HepG2 (cell line): Measurements from ENCODE around the gene STX7. TPM values are rescaled to one million over a fixed set of nuclear protein-coding genes. Genes with fewer than 3 reads are reported as not detected.

ENCODE experiments used
- ATAC-seq: fragments of 200-7000 bp; cut with Tn5 transposase; 3 replicates; pipeline ENCODE4 v1.9.1; 2020; ENCODE audit warnings: mild to moderate bottlenecking, moderate library complexity
- BruUV-seq: library from RNA; stranded (reverse); fragments of 400-500 nt; replicated peaks from 2 replicates; lab custom pipeline; 2021; lab: Mats Ljungman, UMichigan
- CTCF ChIA-PET: fragments of 300-600 bp; formaldehyde crosslinking; extraction: SDS; loops from one replicate; lab custom pipeline; 2021; ENCODE audit warnings: low total read pairs, inconsistent platforms, low intra/inter-chr PET ratio; lab: Yijun Ruan, JAX
- POLR2A ChIA-PET: fragments of 350-600 bp; sonication (Branson Sonifier 250); formaldehyde crosslinking; loops from one replicate; lab custom pipeline; 2020; ENCODE audit warnings: antibody characterized with exemption, inconsistent platforms; lab: Yijun Ruan, JAX
- DNase-seq: peaks from one replicate; pipeline ENCODE4 v3.0.0-alpha.2; 2015; ENCODE audit warnings: low spot score
- FAIRE-seq: peaks from 3 replicates; lab custom pipeline; 2011; peaks lifted over from hg19 to GRCh38; lab: Jason Lieb, UNC
- H2AFZ ChIP-seq: one replicate; pipeline ENCODE4 v1.6.1; 2011; ENCODE audit warnings: low read length, inconsistent platforms
- H3K27ac ChIP-seq: fragments of 300-600 bp; 3 replicates; pipeline ENCODE4 v1.8.0; 2011; ENCODE audit warnings: mixed run types, mild to moderate bottlenecking, mixed read lengths, low read length, inconsistent platforms; ENCODE audit not compliant: insufficient read depth; ENCODE audit errors: extremely low read length
- H3K27me3 ChIP-seq, 2 experiments: fragments of 200-600 bp in 1 of 2; 2 replicates in 1 of 2; 3 replicates in 1 of 2; pipeline versions ENCODE4 v1.6.0 to v1.8.0; 2011; ENCODE audit warnings: low read length in 2 of 2, mild to moderate bottlenecking in 2 of 2, moderate library complexity in 2 of 2, inconsistent platforms in 1 of 2; ENCODE audit not compliant: insufficient read depth in 2 of 2, control insufficient read depth in 1 of 2
- H3K36me3 ChIP-seq, 2 experiments: fragments of 200-600 bp in 1 of 2; replicated peaks in 1 of 2; 2 replicates in 1 of 2; 3 replicates in 1 of 2; pipeline versions ENCODE4 v1.5.1 to v1.8.0; 2011; ENCODE audit warnings: low read length in 2 of 2, inconsistent platforms in 1 of 2; ENCODE audit not compliant: insufficient read depth in 2 of 2, control insufficient read depth in 1 of 2
- H3K4me1 ChIP-seq: 2 replicates; pipeline ENCODE4 v1.5.1; 2012; ENCODE audit warnings: low read length, inconsistent platforms; ENCODE audit not compliant: insufficient read depth
- H3K4me2 ChIP-seq: 2 replicates; pipeline ENCODE4 v1.6.0; 2011; ENCODE audit warnings: low read depth, low read length, inconsistent platforms
- H3K4me3 ChIP-seq, 3 experiments: fragments of 200-600 bp in 1 of 3; sonication (generic), shearing (Covaris generic) in 1 of 3; replicated peaks in 1 of 3; 2 replicates each; pipeline ENCODE4 v1.5.1; 2011 to 2016; ENCODE audit warnings: low read length in 3 of 3, inconsistent platforms in 2 of 3, low read depth in 2 of 3, mild to moderate bottlenecking in 2 of 3, control low read depth in 1 of 3, mixed read lengths in 1 of 3; ENCODE audit not compliant: insufficient read depth in 1 of 3
- H3K79me2 ChIP-seq: one replicate; pipeline ENCODE4 v1.6.1; 2011; ENCODE audit warnings: low read length, inconsistent platforms; ENCODE audit not compliant: insufficient read depth
- H3K9ac ChIP-seq: 2 replicates; pipeline ENCODE4 v1.6.0; 2011; ENCODE audit warnings: mild to moderate bottlenecking, low read depth, low read length, inconsistent platforms; ENCODE audit not compliant: insufficient read depth
- H3K9me3 ChIP-seq: 2 replicates; pipeline ENCODE4 v1.5.1; 2012; ENCODE audit warnings: mild to moderate bottlenecking, low read length
- H4K20me1 ChIP-seq: 2 replicates; pipeline ENCODE4 v1.6.0; 2011; ENCODE audit warnings: inconsistent platforms, mild to moderate bottlenecking, low read length, moderate library complexity; ENCODE audit not compliant: insufficient read depth
- ATF7 ChIP-seq, 2 experiments: fragments of 450-650 bp in 1 of 2; sonication (generic) in 1 of 2; formaldehyde crosslinking in 1 of 2; IDR thresholded peaks; 2 replicates each; pipeline versions ENCODE4 v1.4.0 to v1.6.1; 2016 to 2020; ENCODE audit warnings: antibody characterized with exemption in 1 of 2, mild to moderate bottlenecking in 1 of 2, missing genetic modification reagents in 1 of 2
- ATF7-NPFF ChIP-seq: sonication (generic); formaldehyde crosslinking; IDR thresholded peaks from 2 replicates; pipeline ENCODE4 v1.8.1; 2023; ENCODE audit warnings: mild to moderate bottlenecking, low read depth, missing genetic modification reagents, moderate library complexity
- BCLAF1 ChIP-seq: fragments of 450-650 bp; IDR thresholded peaks from 2 replicates; pipeline ENCODE4 v1.6.1; 2017; ENCODE audit warnings: mild to moderate bottlenecking
- DPF2 ChIP-seq: sonication (generic); formaldehyde crosslinking; IDR thresholded peaks from 2 replicates; pipeline ENCODE4 v1.4.0; 2020; ENCODE audit warnings: mild to moderate bottlenecking, low read depth, missing genetic modification reagents, borderline replicate concordance
- HDAC6 ChIP-seq: fragments of 200-600 bp; sonication (generic); IDR thresholded peaks from 2 replicates; pipeline ENCODE4 v1.7.0; 2017; ENCODE audit warnings: mild to moderate bottlenecking, antibody characterized with exemption, low read length, low read depth
- KLF9 ChIP-seq: IDR thresholded peaks from 2 replicates; pipeline ENCODE4 v1.6.1; 2016; ENCODE audit warnings: low read depth
- MAFF ChIP-seq: IDR thresholded peaks from 2 replicates; pipeline ENCODE4 v1.6.1; 2011; ENCODE audit warnings: low read depth, low read length, improper control_type of control experiment
- MAFK ChIP-seq, 2 experiments: IDR thresholded peaks in 1 of 2; conservative IDR thresholded peaks in 1 of 2; 2 replicates each; pipeline ENCODE4 v1.6.1; 2011; ENCODE audit warnings: improper control_type of control experiment in 2 of 2, low read length in 2 of 2
- RNF2 ChIP-seq: fragments of 450-650 bp; conservative IDR thresholded peaks from 2 replicates; pipeline ENCODE4 v1.6.1; 2016; ENCODE audit warnings: low read depth
- SATB2 ChIP-seq: sonication (generic); formaldehyde crosslinking; IDR thresholded peaks from 2 replicates; pipeline ENCODE4 v1.5.0; 2020; ENCODE audit warnings: missing genetic modification reagents
- SIN3B ChIP-seq: fragments of 150-350 bp; IDR thresholded peaks from 2 replicates; pipeline ENCODE4 v1.6.1; 2014; ENCODE audit warnings: low read length
- SNAPC5 ChIP-seq: sonication (generic); formaldehyde crosslinking; IDR thresholded peaks from 2 replicates; pipeline ENCODE4 v1.8.1; 2023; ENCODE audit warnings: mild to moderate bottlenecking, missing genetic modification reagents, borderline replicate concordance
- U2AF1 ChIP-seq: fragments of 200-400 bp; formaldehyde crosslinking; optimal IDR thresholded peaks from 2 replicates; pipeline ENCODE3; 2017; ENCODE audit warnings: mild to moderate bottlenecking, low read depth, low read length
- ZMYM3 ChIP-seq: sonication (generic); formaldehyde crosslinking; IDR thresholded peaks from 2 replicates; pipeline ENCODE4 v1.5.1; 2020; ENCODE audit warnings: mild to moderate bottlenecking, missing genetic modification reagents
- ZNF607 ChIP-seq: sonication (generic); formaldehyde crosslinking; IDR thresholded peaks from 2 replicates; pipeline ENCODE4 v1.5.1; 2020; ENCODE audit warnings: missing genetic modification reagents, mild to moderate bottlenecking, borderline replicate concordance
- WGBS: methylation state at CpG from one replicate; pipeline ENCODE4 v1.1.6; 2017; ENCODE audit warnings: low lambda C conversion rate; 5-methylcytosine and 5-hydroxymethylcytosine counted together
- in situ Hi-C: cut with HindIII; loops from 2 replicates; pipeline ENCODE4 v1.10.0; 2017; ENCODE audit warnings: low pct_unique_long_range_greater_than_20kb; ENCODE audit not compliant: extremely low pct_ligation_motif_present
- intact Hi-C: fragments of 100-400 bp; cut with micrococcal nuclease; formaldehyde crosslinking; loops from one replicate; pipeline ENCODE4 v1.10.0; 2022; ENCODE audit not compliant: unreplicated experiment
- polyA plus RNA-seq, 8 experiments: library from polyadenylated mRNA; depleted of rRNA in 3 of 8; stranded (reverse) in 7 of 8; unstranded in 1 of 8; fragments of >200 nt; fragmentation: Illumina TruSeq in 4 of 8; extraction: Trizol in 4 of 8; gene quantifications; 2 replicates each; pipeline versions ENCODE4 v1.2.1 to v1.2.3, GENCODE V29; 2011 to 2016; ENCODE audit warnings: low read depth in 4 of 8, missing spikeins in 1 of 8, mixed read lengths in 1 of 8; ENCODE audit not compliant: insufficient read depth in 1 of 8
- total RNA-seq, 5 experiments: library from RNA; depleted of rRNA; stranded (reverse); fragments of >200 nt; fragmentation: Illumina TruSeq; extraction: Trizol; gene quantifications; 2 replicates each; pipeline ENCODE4 v1.2.3, GENCODE V29; 2016; ENCODE audit warnings: low read depth in 1 of 5

The STX7 gene
- total and polyA plus RNA-seq, 2 of the 13 experiments (the other 11 are each of a cell fraction or from before 2014, with no cell fraction given) = 28.0 to 34.7 TPM

GRCh38 chr6:132548746-132549463, 36.0 kb upstream of the STX7 start:
- Histone ChIP-seq H3K9ac (no peak overlapping the region), H3K4me1 (no peaks in the 10 kb centered on the region), H3K4me2 (no peak overlapping the region), H3K9me3 (no peaks in the 10 kb centered on the region), H3K79me2 (no peaks in the 10 kb centered on the region), H3K4me3 (no peak overlapping the region), H3K27me3 (no peaks in the 10 kb centered on the region), H3K36me3 (no peaks in the 10 kb centered on the region), H2AFZ (no peak overlapping the region), H3K27ac (no peak overlapping the region), H4K20me1 (no peaks in the 10 kb centered on the region)
- in situ Hi-C loops = no loop called here
- intact Hi-C loops = no loop called here
- no peak for DNase-seq
- CTCF ChIA-PET = no interaction called here
- BruUV-seq = no TSS peak
- no peak for ATAC-seq
- TF ChIP-seq SIN3B = no peak
- no peak for TF ChIP-seq HDAC6
- TF ChIP-seq ZNF607 (CRISPR knock-in tag) = no peak
- TF ChIP-seq U2AF1 = no peak
- TF ChIP-seq ZMYM3 (CRISPR knock-in tag) = no peak
- no peak for TF ChIP-seq DPF2 (CRISPR knock-in tag)
- TF ChIP-seq SATB2 = no peak
- no peak for TF ChIP-seq ATF7-NPFF (CRISPR knock-in tag)
- POLR2A ChIA-PET = no interaction called here
- FAIRE-seq = no peak
- WGBS = 48% methylated on average over 4 of the region's 4 CpGs

- TF ChIP-seq MAFK (conservative IDR thresholded peaks at IDR 0.05 in 1 of 2, IDR thresholded peaks at IDR 0.05 in 1 of 2; ENCODE audit: low read length in 2 of 2) = peak; percentile 57 to 64
- no peak for TF ChIP-seq KLF9 (CRISPR knock-in tag)
- TF ChIP-seq ATF7 (IDR thresholded peaks at IDR 0.05) = no peak
- no peak for TF ChIP-seq ATF7 (CRISPR knock-in tag; IDR thresholded peaks at IDR 0.05)
- no peak for TF ChIP-seq RNF2
- no peak for TF ChIP-seq SNAPC5 (CRISPR knock-in tag)
- peak; percentile 44; the same call in 1 of the 2 replicates for TF ChIP-seq MAFF
- TF ChIP-seq BCLAF1 = no peak
- TF ChIP-seq, all 625 proteins: peak for 2
- intact Hi-C loops = no loop called here
- no peaks in the 10 kb centered on the region for H3K36me3 ChIP-seq
- no peaks in the 10 kb centered on the region for H4K20me1 ChIP-seq
- DNase-seq (no peak), ATAC-seq (no peak), FAIRE-seq (no peak)
- no TSS peak for BruUV-seq
- in situ Hi-C loops = no loop called here
- no peak overlapping the region for H3K4me3 ChIP-seq
- no peaks in the 10 kb centered on the region for H3K79me2 ChIP-seq
- no peak overlapping the region for H3K27ac ChIP-seq
- no peaks in the 10 kb centered on the region for H3K9me3 ChIP-seq
- ChIA-PET CTCF (no interaction called here), POLR2A (no interaction called here)
- no peak overlapping the region for H3K9ac ChIP-seq
- H2AFZ ChIP-seq = no peak overlapping the region
- H3K27me3 ChIP-seq = no peaks in the 10 kb centered on the region
- no peaks in the 10 kb centered on the region for H3K4me1 ChIP-seq
- H3K4me2 ChIP-seq = no peak overlapping the region
These were observed 31.9 kb upstream of the STX7 start for GRCh38 chr6:132544826-132545225.
